Transverse colon (tissue), 4 donors: ENCODE results near the gene PAX8.
"Not testable (repeated sequence)": the region's sequence is repeated elsewhere in the genome, so short reads cannot be mapped to it uniquely, and the experiment has no call there.

Experiments
- EP300 ChIP-seq: sonication (generic); formaldehyde crosslinking; IDR thresholded peaks from one replicate; pipeline ENCODE4 v1.6.1; 2017; ENCODE audit warnings: antibody characterized with exemption, low read depth
- POLR2A ChIP-seq: fragments of 450-650 bp; IDR thresholded peaks from one replicate; pipeline ENCODE4 v1.6.1; 2016; ENCODE audit warnings: antibody characterized with exemption, mild to moderate bottlenecking, moderate library complexity
- POLR2AphosphoS5 ChIP-seq, 3 donors: sonication (generic); formaldehyde crosslinking; IDR thresholded peaks; one replicate each; pipeline ENCODE4 v1.6.1; 2016; ENCODE audit warnings: antibody characterized with exemption in 3 of 3
- TF ChIP-seq, protein P1 (sequence below), 5 experiments: fragments of 200-600 bp in 3 of 5; fragments of 450-650 bp in 2 of 5; sonication (generic) in 3 of 5; IDR thresholded peaks; 1 replicate in 2 of 5; 2 replicates in 3 of 5; pipeline ENCODE4 v1.5.1; 2016 to 2017; ENCODE audit warnings: antibody characterized with exemption in 5 of 5, inconsistent platforms in 3 of 5, mild to moderate bottlenecking in 2 of 5, moderate library complexity in 1 of 5

DNA sequence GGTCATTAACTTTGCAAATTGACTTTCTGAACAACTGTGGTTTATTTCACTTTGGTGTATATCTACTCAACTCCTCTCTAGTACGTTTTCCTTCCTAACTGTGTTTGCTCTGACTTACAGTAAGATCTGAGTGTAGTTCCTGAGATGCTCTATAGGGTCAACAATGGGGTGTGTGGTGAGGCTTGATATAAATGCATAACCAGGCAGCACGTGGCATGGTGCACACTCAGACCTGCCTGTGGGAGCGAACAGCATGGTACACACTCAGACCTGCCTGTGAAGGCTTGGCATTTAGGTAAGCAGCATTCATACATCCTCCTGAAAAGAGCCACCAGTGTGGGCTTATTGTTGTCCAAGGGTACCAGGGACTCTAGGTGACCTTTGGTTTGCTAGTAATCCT lies 32.5 kb upstream of the PAX8 start:
- TF ChIP-seq, protein P1, sequence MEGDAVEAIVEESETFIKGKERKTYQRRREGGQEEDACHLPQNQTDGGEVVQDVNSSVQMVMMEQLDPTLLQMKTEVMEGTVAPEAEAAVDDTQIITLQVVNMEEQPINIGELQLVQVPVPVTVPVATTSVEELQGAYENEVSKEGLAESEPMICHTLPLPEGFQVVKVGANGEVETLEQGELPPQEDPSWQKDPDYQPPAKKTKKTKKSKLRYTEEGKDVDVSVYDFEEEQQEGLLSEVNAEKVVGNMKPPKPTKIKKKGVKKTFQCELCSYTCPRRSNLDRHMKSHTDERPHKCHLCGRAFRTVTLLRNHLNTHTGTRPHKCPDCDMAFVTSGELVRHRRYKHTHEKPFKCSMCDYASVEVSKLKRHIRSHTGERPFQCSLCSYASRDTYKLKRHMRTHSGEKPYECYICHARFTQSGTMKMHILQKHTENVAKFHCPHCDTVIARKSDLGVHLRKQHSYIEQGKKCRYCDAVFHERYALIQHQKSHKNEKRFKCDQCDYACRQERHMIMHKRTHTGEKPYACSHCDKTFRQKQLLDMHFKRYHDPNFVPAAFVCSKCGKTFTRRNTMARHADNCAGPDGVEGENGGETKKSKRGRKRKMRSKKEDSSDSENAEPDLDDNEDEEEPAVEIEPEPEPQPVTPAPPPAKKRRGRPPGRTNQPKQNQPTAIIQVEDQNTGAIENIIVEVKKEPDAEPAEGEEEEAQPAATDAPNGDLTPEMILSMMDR (IDR thresholded peaks at IDR 0.05) = not testable (repeated sequence)
- TF ChIP-seq POLR2AphosphoS5 (IDR thresholded peaks at IDR 0.05); EP300; POLR2A: not testable (repeated sequence)
